ENCODE data around the gene IL20RB. TPM values are rescaled to one million over a fixed set of nuclear protein-coding genes. Genes with fewer than 3 reads are reported as not detected.
A peak's percentile ranks its signal among the peaks of the same experiment; 100 is the strongest.
"Not testable (repeated sequence)": the region's sequence is repeated elsewhere in the genome, so short reads cannot be mapped to it uniquely, and the experiment has no call there.

The IL20RB gene
- total and polyA plus RNA-seq, 4 donors: 0.90 to 3.6 (median 2.9) TPM; not detected in 1

DNA sequence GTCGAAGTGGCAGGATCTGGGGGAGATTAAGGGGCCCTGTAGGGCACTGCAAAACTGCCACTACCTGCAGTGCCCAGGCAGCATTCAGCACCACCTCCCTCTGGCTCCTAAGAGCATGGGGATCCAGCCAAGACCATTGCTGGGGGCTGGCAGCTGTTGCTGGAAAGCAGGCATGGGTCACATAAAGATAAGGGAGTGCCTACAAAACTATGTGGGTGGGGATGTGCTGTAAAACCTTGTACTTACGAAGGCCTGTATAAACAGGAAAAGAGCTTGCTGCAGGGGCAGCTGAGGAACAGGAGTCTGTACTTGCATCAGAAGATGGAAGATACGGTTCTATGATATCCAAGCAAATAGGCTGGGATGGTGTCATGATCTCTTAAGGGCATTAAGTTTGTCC lies 27.1 kb downstream of the IL20RB start:
- no peak for ATAC-seq (ENCODE audit: low FRiP score)
- Histone ChIP-seq H3K9me3 (ENCODE audit: control insufficient read depth, low read length) (no peaks in the 10 kb centered on the region), H3K4me1 (ENCODE audit: control insufficient read depth in 1 of 2, insufficient read depth in 2 of 2, low read length in 2 of 2) (no peaks in the 10 kb centered on the region), H3K27me3 (ENCODE audit: control insufficient read depth in 1 of 2, insufficient read depth in 2 of 2, low read length in 1 of 2) (no peaks in the 10 kb centered on the region), H3K4me3 (ENCODE audit: low read length in 2 of 2) (no peak overlapping the region), H3K27ac (ENCODE audit: low read depth in 1 of 2, low read length in 2 of 2) (no peak overlapping the region), H3K36me3 (ENCODE audit: control insufficient read depth in 1 of 2, insufficient read depth in 2 of 2, low read length in 1 of 2) (no peaks in the 10 kb centered on the region)
- no peak for DNase-seq
- intact Hi-C loops (cut with DNase I): no loop called here
- WGBS, 2 donors: 32 to 36% methylated on average over 3 of the region's 3 CpGs

GRCh38 chr3:136987398-136987980 lies 29.7 kb downstream of the IL20RB start:
- ATAC-seq (ENCODE audit: low FRiP score); H3K9me3 ChIP-seq (ENCODE audit: control insufficient read depth, low read length); H3K27me3 ChIP-seq (ENCODE audit: control insufficient read depth in 1 of 2, insufficient read depth in 2 of 2, low read length in 1 of 2); H3K4me1 ChIP-seq (ENCODE audit: control insufficient read depth in 1 of 2, insufficient read depth in 2 of 2, low read length in 2 of 2); DNase-seq; H3K4me3 ChIP-seq (ENCODE audit: low read length in 2 of 2); H3K27ac ChIP-seq (ENCODE audit: low read depth in 1 of 2, low read length in 2 of 2); intact Hi-C loops (cut with DNase I); H3K36me3 ChIP-seq (ENCODE audit: control insufficient read depth in 1 of 2, insufficient read depth in 2 of 2, low read length in 1 of 2): not testable (repeated sequence)
- WGBS, 2 donors: 95 to 97% methylated on average over 34 to 39 of the region's 39 CpGs

DNA sequence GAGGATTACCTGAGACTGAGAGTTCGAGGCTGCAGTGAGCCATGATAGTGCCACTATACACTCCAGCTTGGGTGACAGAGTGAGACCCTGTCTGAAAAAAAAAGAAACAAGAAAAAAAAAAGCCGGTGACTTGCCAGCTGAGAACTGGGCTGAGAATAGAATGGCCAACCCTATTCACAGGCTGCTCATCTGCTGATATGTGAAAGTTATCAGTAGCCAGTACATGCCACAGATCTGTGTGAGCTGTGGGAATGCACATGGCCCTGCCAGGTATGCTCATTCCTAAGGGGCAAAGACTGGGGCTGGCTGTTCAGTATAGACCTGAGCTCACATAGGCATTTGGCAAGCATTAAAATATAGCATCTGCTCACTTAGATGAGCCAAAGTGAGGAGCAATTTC lies 30.9 kb downstream of the IL20RB start:
- no peak for DNase-seq
- H3K4me1 ChIP-seq (ENCODE audit: control insufficient read depth in 1 of 2, insufficient read depth in 2 of 2, low read length in 2 of 2): no peaks in the 10 kb centered on the region
- no peak overlapping the region for H3K27ac ChIP-seq (ENCODE audit: low read depth in 1 of 2, low read length in 2 of 2)
- H3K36me3 ChIP-seq (ENCODE audit: control insufficient read depth in 1 of 2, insufficient read depth in 2 of 2, low read length in 1 of 2): no peaks in the 10 kb centered on the region
- no peak overlapping the region for H3K4me3 ChIP-seq (ENCODE audit: low read length in 2 of 2)
- no peaks in the 10 kb centered on the region for H3K27me3 ChIP-seq (ENCODE audit: control insufficient read depth in 1 of 2, insufficient read depth in 2 of 2, low read length in 1 of 2)
- H3K9me3 ChIP-seq (ENCODE audit: control insufficient read depth, low read length): no peaks in the 10 kb centered on the region
- WGBS, 2 donors: 94 to 95% methylated on average over 2 of the region's 2 CpGs
- intact Hi-C loops (cut with DNase I): no loop called here
- no peak for ATAC-seq (ENCODE audit: low FRiP score)

DNA sequence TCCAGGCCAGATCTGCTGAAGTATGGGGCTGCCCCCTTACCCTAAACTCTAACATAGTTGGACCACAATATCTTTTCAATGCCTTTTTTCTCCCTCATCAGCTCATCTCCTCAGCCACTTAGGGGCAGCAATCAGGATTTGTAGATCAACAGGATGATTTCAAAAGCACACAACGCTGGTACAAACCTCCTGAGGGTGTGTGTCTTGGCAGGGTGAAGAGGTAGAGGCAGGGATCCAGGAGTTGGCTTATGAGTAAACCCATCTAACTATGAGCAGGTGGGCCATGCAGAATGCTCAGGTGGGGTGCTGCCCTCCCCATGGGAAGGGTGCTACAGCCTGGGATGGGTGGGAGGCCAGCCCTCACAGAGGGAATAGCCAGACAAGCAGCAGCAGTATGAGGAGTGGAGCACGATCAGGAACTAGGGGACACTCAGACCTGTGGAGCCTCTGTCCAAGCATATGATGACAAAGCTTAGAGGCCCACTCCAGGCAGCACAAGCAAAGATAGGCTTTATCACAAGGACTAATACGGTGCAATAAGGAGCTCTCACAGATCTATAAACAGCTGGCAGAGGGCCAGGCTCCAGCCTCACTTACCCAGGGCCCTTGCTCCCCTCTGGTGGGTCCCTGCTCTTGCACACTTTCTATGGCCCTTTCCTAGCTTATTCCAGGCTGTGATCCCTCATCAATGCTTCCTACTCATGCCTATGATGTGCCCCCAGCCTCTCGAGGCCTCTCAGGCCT lies 32.2 kb downstream of the IL20RB start:
- no peaks in the 10 kb centered on the region for H3K4me1 ChIP-seq (ENCODE audit: control insufficient read depth in 1 of 2, insufficient read depth in 2 of 2, low read length in 2 of 2)
- intact Hi-C loops (cut with DNase I): loop anchor here in 1 of 2 donors (5.0 kb wide), 1 partner anchor 128 kb away; the partner anchor contains the start of gene NCK1
- H3K9me3 ChIP-seq (ENCODE audit: control insufficient read depth, low read length): no peaks in the 10 kb centered on the region
- 86 to 90% methylated on average over 4 of the region's 4 CpGs for WGBS, 2 donors
- H3K4me3 ChIP-seq (ENCODE audit: low read length in 2 of 2): no peak overlapping the region
- H3K27me3 ChIP-seq (ENCODE audit: control insufficient read depth in 1 of 2, insufficient read depth in 2 of 2, low read length in 1 of 2): no peaks in the 10 kb centered on the region
- DNase-seq (no peak), ATAC-seq (ENCODE audit: low FRiP score) (no peak)
- H3K27ac ChIP-seq (ENCODE audit: low read depth in 1 of 2, low read length in 2 of 2): no peak overlapping the region
- no peaks in the 10 kb centered on the region for H3K36me3 ChIP-seq (ENCODE audit: control insufficient read depth in 1 of 2, insufficient read depth in 2 of 2, low read length in 1 of 2)

DNA sequence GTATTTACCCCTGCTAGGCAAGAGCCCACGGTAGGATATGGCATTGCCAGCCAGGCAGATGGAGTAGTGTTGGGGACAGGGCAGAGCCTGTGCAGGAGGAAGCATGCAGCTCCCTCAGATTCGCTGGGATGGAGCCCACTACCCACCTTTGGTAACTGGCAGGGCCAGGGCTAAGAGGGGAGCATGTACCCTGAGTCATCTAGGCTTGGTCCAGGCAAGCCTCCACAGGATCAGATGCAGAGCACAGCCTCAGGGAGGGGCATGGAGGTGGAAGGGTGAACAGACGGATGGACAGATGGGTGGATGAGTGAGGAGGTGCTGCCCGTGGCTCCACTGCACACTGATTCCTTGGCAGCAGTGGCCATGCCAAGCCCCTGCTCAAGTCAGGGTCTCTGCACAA lies 33.0 kb downstream of the IL20RB start:
- no peak overlapping the region for H3K4me3 ChIP-seq (ENCODE audit: low read length in 2 of 2)
- no peaks in the 10 kb centered on the region for H3K36me3 ChIP-seq (ENCODE audit: control insufficient read depth in 1 of 2, insufficient read depth in 2 of 2, low read length in 1 of 2)
- 88 to 95% methylated on average over 4 of the region's 4 CpGs for WGBS, 2 donors
- DNase-seq: peak in 1 of 2 donors; percentile 61
- intact Hi-C loops (cut with DNase I): loop anchor here in 1 of 2 donors (5.0 kb wide), 1 partner anchor 129 kb away; the partner anchor contains the start of gene NCK1
- H3K27me3 ChIP-seq (ENCODE audit: control insufficient read depth in 1 of 2, insufficient read depth in 2 of 2, low read length in 1 of 2): no peaks in the 10 kb centered on the region
- H3K4me1 ChIP-seq (ENCODE audit: control insufficient read depth in 1 of 2, insufficient read depth in 2 of 2, low read length in 2 of 2): peaks cover 0 to 3% of the 10 kb centered on the region in 2 donors
- ATAC-seq (ENCODE audit: low FRiP score): no peak
- no peaks in the 10 kb centered on the region for H3K9me3 ChIP-seq (ENCODE audit: control insufficient read depth, low read length)
- H3K27ac ChIP-seq (ENCODE audit: low read depth in 1 of 2, low read length in 2 of 2): no peak overlapping the region

- Histone ChIP-seq H3K9me3 (ENCODE audit: control insufficient read depth, low read length) (no peaks in the 10 kb centered on the region), H3K27me3 (ENCODE audit: control insufficient read depth in 1 of 2, insufficient read depth in 2 of 2, low read length in 1 of 2) (no peaks in the 10 kb centered on the region), H3K36me3 (ENCODE audit: control insufficient read depth in 1 of 2, insufficient read depth in 2 of 2, low read length in 1 of 2) (no peaks in the 10 kb centered on the region), H3K27ac (ENCODE audit: low read depth in 1 of 2, low read length in 2 of 2) (no peak overlapping the region), H3K4me3 (ENCODE audit: low read length in 2 of 2) (no peak overlapping the region), H3K4me1 (ENCODE audit: control insufficient read depth in 1 of 2, insufficient read depth in 2 of 2, low read length in 2 of 2) (peaks cover 0 to 3% of the 10 kb centered on the region in 2 donors)
- ATAC-seq (ENCODE audit: low FRiP score): no peak
- intact Hi-C loops (cut with DNase I): loop anchor here in 1 of 2 donors (5.0 kb wide), 1 partner anchor 130 kb away; the partner anchor contains the start of gene NCK1
- 96 to 97% methylated on average over 2 of the region's 2 CpGs for WGBS, 2 donors
- no peak for DNase-seq
Measured at GRCh38 chr3:136992115-136992514, 34.3 kb downstream of the IL20RB start.

DNA sequence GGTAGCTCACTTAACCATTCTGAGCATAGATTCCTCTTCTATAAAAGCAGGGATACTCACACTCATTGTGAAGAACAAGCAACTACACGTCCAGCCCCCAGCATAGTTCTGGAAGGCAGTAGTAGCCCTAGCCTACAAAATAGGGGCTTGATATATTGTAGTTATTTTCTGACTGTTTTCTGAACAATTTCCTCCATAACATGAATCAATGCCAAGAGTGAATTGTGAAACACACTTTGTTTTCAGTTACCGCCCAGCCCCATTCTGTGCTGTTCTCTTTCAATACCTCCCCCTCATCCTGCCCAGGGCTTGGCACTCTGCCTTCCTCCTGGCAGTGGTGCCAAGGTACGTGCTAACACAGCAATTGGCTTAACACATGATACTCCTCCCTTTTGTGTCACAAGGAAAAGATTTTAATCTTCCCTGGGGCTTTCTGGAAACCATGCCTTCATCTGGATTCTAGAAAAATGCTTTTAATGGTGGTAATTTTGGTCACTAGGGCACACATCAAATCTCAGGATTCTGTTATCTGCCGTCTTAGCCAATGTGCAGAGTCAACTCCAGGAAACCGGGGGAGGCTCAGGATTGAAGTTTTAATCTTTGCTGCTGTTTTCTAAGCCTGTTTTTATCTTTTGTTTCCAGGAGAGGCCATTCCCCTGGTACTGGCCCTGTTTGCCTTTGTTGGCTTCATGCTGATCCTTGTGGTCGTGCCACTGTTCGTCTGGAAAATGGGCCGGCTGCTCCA lies 37.2 kb downstream of the IL20RB start:
- no peak overlapping the region for H3K4me3 ChIP-seq (ENCODE audit: low read length in 2 of 2)

GRCh38 chr3:136995652-136996051 lies 37.9 kb downstream of the IL20RB start:
- peak overlapping the region; percentile 90 to 95 for H3K27ac ChIP-seq (ENCODE audit: low read depth in 1 of 2, low read length in 2 of 2)
- no peak overlapping the region for H3K4me3 ChIP-seq (ENCODE audit: low read length in 2 of 2)
- no peaks in the 10 kb centered on the region for H3K36me3 ChIP-seq (ENCODE audit: control insufficient read depth in 1 of 2, insufficient read depth in 2 of 2, low read length in 1 of 2)
- no peaks in the 10 kb centered on the region for H3K9me3 ChIP-seq (ENCODE audit: control insufficient read depth, low read length)
- H3K27me3 ChIP-seq (ENCODE audit: control insufficient read depth in 1 of 2, insufficient read depth in 2 of 2, low read length in 1 of 2): no peaks in the 10 kb centered on the region
- ATAC-seq (ENCODE audit: low FRiP score) (peak; percentile 9), DNase-seq (no peak)
- intact Hi-C loops (cut with DNase I): loop anchor here in 1 of 2 donors (2.0 to 5.0 kb wide), 3 partner anchors 17 to 923 kb away; partner anchors contain the start of gene STAG1
- peaks cover 0 to 3% of the 10 kb centered on the region in 2 donors for H3K4me1 ChIP-seq (ENCODE audit: control insufficient read depth in 1 of 2, insufficient read depth in 2 of 2, low read length in 2 of 2)
- 97 to 100% methylated on average over 1 of the region's 1 CpG for WGBS, 2 donors

More for the DNA sequence above, 37.2 kb downstream of the IL20RB start:
- DNase-seq: peak; percentile 92 to 93
- Histone ChIP-seq H3K36me3 (ENCODE audit: control insufficient read depth in 1 of 2, insufficient read depth in 2 of 2, low read length in 1 of 2) (no peaks in the 10 kb centered on the region), H3K27ac (ENCODE audit: low read depth in 1 of 2, low read length in 2 of 2) (peak overlapping the region; percentile 90 to 95), H3K4me1 (ENCODE audit: control insufficient read depth in 1 of 2, insufficient read depth in 2 of 2, low read length in 2 of 2) (peaks cover 0 to 3% of the 10 kb centered on the region in 2 donors), H3K27me3 (ENCODE audit: control insufficient read depth in 1 of 2, insufficient read depth in 2 of 2, low read length in 1 of 2) (no peaks in the 10 kb centered on the region), H3K9me3 (ENCODE audit: control insufficient read depth, low read length) (no peaks in the 10 kb centered on the region)
- 6 to 11% methylated on average over 8 of the region's 8 CpGs for WGBS, 2 donors
- ATAC-seq (ENCODE audit: low FRiP score): peak; percentile 93
- intact Hi-C loops (cut with DNase I): loop anchor here in 1 of 2 donors (2.0 to 5.0 kb wide), 4 partner anchors 18 to 923 kb away; partner anchors contain the start of genes NCK1 and STAG1
